Esophagus squamous epithelium (tissue), 5 donors: ENCODE data around the gene TMEFF2. TPM values are rescaled to one million over a fixed set of nuclear protein-coding genes. Genes with fewer than 3 reads are reported as not detected.

ENCODE experiments used
- DNase-seq: peaks from one replicate; lab custom pipeline; 2025; lab: John Stamatoyannopoulos, UW
- H3K27ac ChIP-seq, 4 donors: fragments of 200-600 bp; sonication (generic); one replicate each; pipeline ENCODE4 v1.5.1; 2016 to 2019; ENCODE audit warnings: mild to moderate bottlenecking in 1 of 4
- H3K27me3 ChIP-seq, 4 donors: fragments of 200-600 bp; sonication (generic); 1 replicate in 3 of 4; 2 replicates in 1 of 4; pipeline versions ENCODE4 v1.5.1 to v1.6.0; 2017 to 2021; ENCODE audit warnings: antibody characterized with exemption in 1 of 4
- H3K36me3 ChIP-seq, 3 donors: fragments of 200-600 bp; sonication (generic); one replicate each; pipeline ENCODE4 v1.5.1; 2016 to 2019
- H3K4me1 ChIP-seq, 3 donors: fragments of 200-600 bp; sonication (generic); one replicate each; pipeline ENCODE4 v1.5.1; 2017 to 2019
- H3K4me3 ChIP-seq, 4 donors: fragments of 200-600 bp; sonication (generic); 1 replicate in 3 of 4; 2 replicates in 1 of 4; pipeline ENCODE4 v1.5.1; 2016 to 2019; ENCODE audit warnings: mild to moderate bottlenecking in 2 of 4, moderate library complexity in 1 of 4
- H3K9me3 ChIP-seq, 3 donors: fragments of 200-600 bp; sonication (generic); one replicate each; pipeline ENCODE4 v1.5.1; 2016 to 2019
- CTCF ChIP-seq, 6 experiments: fragments of 450-650 bp in 4 of 6; fragments of 200-600 bp in 2 of 6; sonication (generic) in 2 of 6; IDR thresholded peaks; one replicate each; pipeline ENCODE4 v1.5.1; 2016 to 2019; ENCODE audit warnings: antibody characterized with exemption in 6 of 6, mild to moderate bottlenecking in 4 of 6, moderate library complexity in 4 of 6
- POLR2A ChIP-seq, 4 donors: fragments of 450-650 bp; IDR thresholded peaks; one replicate each; pipeline ENCODE4 v1.6.1; 2017; ENCODE audit warnings: antibody characterized with exemption in 4 of 4, mild to moderate bottlenecking in 4 of 4, moderate library complexity in 3 of 4
- WGBS, 2 donors: methylation state at CpG; one replicate each; pipeline ENCODE4 v1.1.5; 2018; 5-methylcytosine and 5-hydroxymethylcytosine counted together
- intact Hi-C: fragments of 100-400 bp; cut with DNase I; formaldehyde crosslinking; loops from one replicate; pipeline ENCODE4 v1.15.0; 2022
- total RNA-seq, 4 donors: library from RNA; depleted of rRNA; stranded (reverse); fragments of >200 nt; gene quantifications; one replicate each; pipeline ENCODE4 v1.1.0, GENCODE V29; 2016
- donor health status: DM: yes; HTN: yes; CAD: no.

TMEFF2 gene
- total RNA-seq, 4 donors from 2014 or later = 1.5 TPM; not detected in 3

DNA sequence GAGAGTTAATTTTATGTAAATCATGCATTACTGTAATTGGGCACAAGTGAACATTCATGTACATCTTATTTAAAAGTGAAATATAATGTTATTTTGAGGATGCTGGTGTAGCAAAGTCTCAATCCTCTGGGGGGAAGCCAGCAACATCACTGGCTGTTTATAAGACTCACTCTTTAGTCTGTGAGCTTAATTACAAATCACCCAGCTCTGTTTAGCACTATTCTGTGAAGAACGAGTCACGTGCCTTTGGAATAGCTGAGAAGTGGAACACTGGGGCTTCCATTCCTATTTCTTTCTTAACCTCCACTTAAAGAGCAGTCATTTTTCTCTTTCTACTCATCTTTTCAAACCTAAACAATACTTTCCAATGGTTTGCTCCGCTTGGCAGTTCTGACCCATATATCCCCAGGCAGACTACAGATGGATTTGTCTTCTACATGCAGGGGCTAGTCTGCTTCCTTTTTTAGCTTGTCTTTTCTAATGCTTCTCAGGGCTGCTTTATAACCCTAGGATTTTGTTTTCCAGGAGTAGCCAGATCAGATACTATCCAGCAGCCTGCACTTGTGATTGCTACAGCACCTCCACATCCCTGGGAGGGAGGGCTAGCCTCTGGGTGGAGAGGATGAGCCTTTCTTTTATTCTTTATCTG lies 252.5 kb downstream of the TMEFF2 start:
- DNase-seq = no peak
- H3K4me3 ChIP-seq = no peak overlapping the region
- intact Hi-C loops = no loop called here
- no peaks in the 10 kb centered on the region for H3K9me3 ChIP-seq
- peak overlapping the region in 3 of 4 donors; percentile 42 to 61 (median 45) for H3K27ac ChIP-seq
- peaks cover 10 to 25% (median 13%) of the 10 kb centered on the region in 3 donors for H3K4me1 ChIP-seq
- WGBS, 2 donors = 19 to 46% methylated on average over 3 of the region's 3 CpGs
- no peaks in the 10 kb centered on the region for H3K27me3 ChIP-seq
- no peak for TF ChIP-seq POLR2A (IDR thresholded peaks at IDR 0.05)
- no peak for TF ChIP-seq CTCF (IDR thresholded peaks at IDR 0.05)
- no peaks in the 10 kb centered on the region for H3K36me3 ChIP-seq

DNA sequence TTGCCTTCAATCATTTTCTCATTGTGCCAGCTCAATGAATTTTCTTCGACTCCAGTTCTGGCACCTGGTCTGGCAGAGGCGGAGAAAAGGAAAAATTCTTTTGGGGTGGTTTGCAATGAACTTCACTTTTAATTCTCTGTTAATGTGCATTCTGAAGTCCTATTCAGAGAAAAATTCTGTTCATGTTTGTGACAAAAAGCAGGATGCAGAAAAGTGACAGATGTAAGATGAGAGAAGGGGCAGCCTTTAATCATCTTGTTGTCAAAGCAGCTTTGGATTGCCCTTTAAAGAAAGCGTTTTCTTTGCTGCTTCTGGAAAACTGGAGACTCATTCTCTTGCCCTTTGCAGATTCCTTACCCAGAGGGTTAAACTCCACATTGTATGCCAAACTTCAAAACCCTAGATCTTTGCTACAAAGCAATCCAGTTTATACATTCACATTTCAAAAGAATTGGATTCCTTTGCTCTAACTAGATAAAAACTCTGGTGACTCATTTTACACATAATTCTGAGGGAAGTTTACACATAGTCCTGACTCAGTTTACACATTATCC lies 253.3 kb downstream of the TMEFF2 start:
- 42 to 64% methylated on average over 3 of the region's 3 CpGs for WGBS, 2 donors
- H3K27me3 ChIP-seq = no peaks in the 10 kb centered on the region
- TF ChIP-seq CTCF (IDR thresholded peaks at IDR 0.05) = no peak
- TF ChIP-seq POLR2A (IDR thresholded peaks at IDR 0.05) = no peak
- H3K4me1 ChIP-seq = peaks cover 10 to 25% (median 13%) of the 10 kb centered on the region in 3 donors
- H3K27ac ChIP-seq = no peak overlapping the region
- intact Hi-C loops = no loop called here
- DNase-seq = no peak
- no peaks in the 10 kb centered on the region for H3K9me3 ChIP-seq
- no peak overlapping the region for H3K4me3 ChIP-seq
- H3K36me3 ChIP-seq = no peaks in the 10 kb centered on the region

DNA sequence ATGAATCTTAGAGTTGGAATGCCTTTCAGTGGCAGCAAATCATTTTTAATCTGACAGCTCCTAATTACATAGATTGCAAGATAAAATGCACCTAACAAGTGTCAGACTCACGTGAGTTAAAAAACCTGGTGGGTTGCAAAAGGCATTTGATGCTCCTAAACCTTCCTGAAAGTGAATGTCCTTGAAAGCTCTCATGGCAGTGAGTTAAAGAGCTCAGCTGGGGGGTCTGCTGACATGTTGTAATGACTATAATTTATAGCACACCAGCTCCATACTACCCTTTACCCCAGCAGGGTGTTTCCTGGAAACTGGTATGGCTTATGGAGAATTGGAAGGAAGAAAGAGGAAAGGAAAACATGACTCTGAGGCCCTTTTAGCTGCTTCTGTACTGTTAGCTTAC lies 256.0 kb downstream of the TMEFF2 start:
- WGBS, 2 donors = 83 to 91% methylated on average over 1 of the region's 1 CpG
- Histone ChIP-seq H3K27ac (no peak overlapping the region), H3K27me3 (no peaks in the 10 kb centered on the region), H3K4me3 (no peak overlapping the region), H3K9me3 (no peaks in the 10 kb centered on the region), H3K36me3 (no peaks in the 10 kb centered on the region), H3K4me1 (peaks cover 10 to 24% (median 13%) of the 10 kb centered on the region in 3 donors)
- intact Hi-C loops = no loop called here
- no peak for TF ChIP-seq CTCF (IDR thresholded peaks at IDR 0.05)
- TF ChIP-seq POLR2A (IDR thresholded peaks at IDR 0.05) = no peak
- DNase-seq = no peak

- DNase-seq = no peak
- Histone ChIP-seq H3K4me3 (no peak overlapping the region), H3K27me3 (no peaks in the 10 kb centered on the region), H3K4me1 (peaks cover 0 to 6% (median 3%) of the 10 kb centered on the region in 3 donors), H3K9me3 (no peaks in the 10 kb centered on the region), H3K27ac (no peak overlapping the region), H3K36me3 (no peaks in the 10 kb centered on the region)
- intact Hi-C loops = no loop called here
- WGBS, 2 donors = 73 to 78% methylated on average over 2 of the region's 2 CpGs
- TF ChIP-seq CTCF (IDR thresholded peaks at IDR 0.05) (no peak), POLR2A (IDR thresholded peaks at IDR 0.05) (no peak)
Observed at GRCh38 chr2:191936882-191937405, 257.8 kb downstream of the TMEFF2 start.

GRCh38 chr2:191935247-191935646 lies 259.5 kb downstream of the TMEFF2 start:
- 86 to 90% methylated on average over 3 of the region's 3 CpGs for WGBS, 2 donors
- Histone ChIP-seq H3K9me3 (no peaks in the 10 kb centered on the region), H3K27ac (no peak overlapping the region), H3K27me3 (no peaks in the 10 kb centered on the region), H3K36me3 (no peaks in the 10 kb centered on the region), H3K4me1 (no peaks in the 10 kb centered on the region), H3K4me3 (no peak overlapping the region)
- TF ChIP-seq POLR2A (IDR thresholded peaks at IDR 0.05) = no peak
- TF ChIP-seq CTCF (IDR thresholded peaks at IDR 0.05) = no peak
- intact Hi-C loops = no loop called here
- DNase-seq = no peak
